ENCODE data around the gene FHIT.

- no peak for TF ChIP-seq CTCF (IDR thresholded peaks at IDR 0.05; ENCODE audit: low read depth, low read length)
- no peak for TF ChIP-seq EZH2phosphoT487 (IDR thresholded peaks at IDR 0.05; ENCODE audit: low read depth)
Observed at GRCh38 chr3:61035573-61035972, 215.7 kb downstream of the FHIT start.
